ENCODE measurements around the gene SDK2.

The SDK2 gene

DNA sequence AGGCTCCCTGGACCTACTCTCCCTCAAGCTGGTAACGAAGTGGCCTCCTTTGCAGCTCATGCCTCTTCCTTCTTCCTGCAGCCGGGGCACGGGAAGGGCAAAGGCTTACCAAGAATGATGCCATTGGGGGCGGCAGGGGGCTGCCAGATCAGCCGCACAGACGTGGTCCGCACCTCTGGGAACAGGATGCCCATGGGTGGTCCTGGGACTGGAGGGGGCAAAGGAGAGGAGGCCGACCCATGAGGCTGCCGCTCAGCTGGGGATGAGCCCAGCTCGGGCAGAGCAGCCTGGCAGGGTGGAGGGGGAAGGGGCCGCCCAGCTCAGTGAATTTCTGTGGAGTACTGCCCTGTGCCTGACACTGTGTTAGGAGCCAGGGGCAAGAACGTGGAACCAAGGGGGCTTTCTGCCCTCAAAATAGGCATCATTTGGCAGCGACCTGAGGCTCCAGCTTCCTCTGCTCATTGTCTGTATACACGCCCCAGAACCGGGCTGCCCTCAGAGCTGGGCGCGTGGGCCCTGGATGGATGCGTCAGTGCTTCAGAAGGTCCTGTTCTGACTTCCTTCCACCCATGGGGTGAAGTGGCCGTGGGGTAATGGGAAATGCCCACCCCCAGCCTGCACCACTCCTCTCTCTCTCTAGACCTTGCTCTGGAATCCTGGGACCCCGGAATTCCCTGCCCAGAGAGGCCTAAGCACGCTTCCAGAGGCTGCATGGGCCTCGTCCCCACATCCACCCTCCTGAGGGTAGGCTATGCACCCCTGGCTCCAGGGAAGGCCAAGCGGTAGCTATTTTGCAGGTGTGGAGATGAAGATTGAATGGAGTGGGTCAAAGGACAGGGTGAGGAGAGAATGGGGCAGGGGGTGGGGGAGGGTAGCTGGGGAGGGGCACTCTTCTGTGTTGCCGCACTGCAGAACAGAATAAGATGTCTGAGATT, 252.6 kb downstream of the SDK2 start:
- TF ChIP-seq, protein P1, sequence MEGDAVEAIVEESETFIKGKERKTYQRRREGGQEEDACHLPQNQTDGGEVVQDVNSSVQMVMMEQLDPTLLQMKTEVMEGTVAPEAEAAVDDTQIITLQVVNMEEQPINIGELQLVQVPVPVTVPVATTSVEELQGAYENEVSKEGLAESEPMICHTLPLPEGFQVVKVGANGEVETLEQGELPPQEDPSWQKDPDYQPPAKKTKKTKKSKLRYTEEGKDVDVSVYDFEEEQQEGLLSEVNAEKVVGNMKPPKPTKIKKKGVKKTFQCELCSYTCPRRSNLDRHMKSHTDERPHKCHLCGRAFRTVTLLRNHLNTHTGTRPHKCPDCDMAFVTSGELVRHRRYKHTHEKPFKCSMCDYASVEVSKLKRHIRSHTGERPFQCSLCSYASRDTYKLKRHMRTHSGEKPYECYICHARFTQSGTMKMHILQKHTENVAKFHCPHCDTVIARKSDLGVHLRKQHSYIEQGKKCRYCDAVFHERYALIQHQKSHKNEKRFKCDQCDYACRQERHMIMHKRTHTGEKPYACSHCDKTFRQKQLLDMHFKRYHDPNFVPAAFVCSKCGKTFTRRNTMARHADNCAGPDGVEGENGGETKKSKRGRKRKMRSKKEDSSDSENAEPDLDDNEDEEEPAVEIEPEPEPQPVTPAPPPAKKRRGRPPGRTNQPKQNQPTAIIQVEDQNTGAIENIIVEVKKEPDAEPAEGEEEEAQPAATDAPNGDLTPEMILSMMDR (IDR thresholded peaks at IDR 0.05; ENCODE audit: borderline replicate concordance, insufficient read depth, low read depth, low read length), result no peak
- no peak overlapping the region for H3K4me3 ChIP-seq (ENCODE audit: low read depth, low read length)

DNA sequence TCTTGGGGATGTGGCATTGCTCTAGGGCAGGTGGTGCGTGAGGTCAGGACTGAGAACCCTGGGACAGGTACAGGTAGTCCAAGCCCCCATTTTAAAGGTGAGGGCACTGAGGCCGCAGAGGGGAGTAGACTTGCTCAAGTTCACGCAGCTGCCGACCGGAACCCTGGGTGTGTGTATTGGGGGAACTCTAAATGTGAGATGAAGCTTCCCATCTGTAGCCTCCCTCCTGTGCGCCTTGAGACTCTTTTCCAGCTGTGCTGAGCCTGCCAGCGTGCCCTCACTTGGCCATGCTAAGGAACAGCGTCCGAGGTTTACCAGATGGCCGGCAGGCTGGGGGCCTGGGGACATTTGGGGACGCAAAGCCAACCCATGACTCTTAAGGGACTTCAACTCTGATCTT, 253.4 kb downstream of the SDK2 start:
- TF ChIP-seq, protein P1 (IDR thresholded peaks at IDR 0.05; ENCODE audit: borderline replicate concordance, insufficient read depth, low read depth, low read length), result no peak

DNA sequence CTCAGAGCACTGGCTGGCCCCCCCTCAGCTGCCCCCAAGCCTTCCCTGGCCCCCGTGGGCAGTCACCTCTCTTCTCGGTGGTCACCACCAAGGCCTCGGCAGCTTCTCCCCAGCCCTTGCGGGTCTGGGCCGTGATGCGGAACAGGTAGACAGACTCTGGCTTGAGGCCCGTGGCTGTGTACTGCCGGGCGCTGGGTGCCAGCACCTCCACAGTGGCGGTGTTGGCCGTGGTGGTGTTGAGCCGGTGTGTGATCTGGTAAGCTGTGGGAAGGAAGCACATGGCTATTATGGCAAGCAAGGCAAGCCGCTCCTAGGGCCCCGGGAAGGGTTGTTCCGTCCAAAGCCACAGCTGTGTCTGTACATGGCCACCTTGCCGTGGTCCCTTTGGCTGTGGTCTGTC, 254.0 kb downstream of the SDK2 start:
- H3K4me3 ChIP-seq (ENCODE audit: low read depth, low read length), result no peak overlapping the region
- TF ChIP-seq, protein P1 (IDR thresholded peaks at IDR 0.05; ENCODE audit: borderline replicate concordance, insufficient read depth, low read depth, low read length), result no peak

More for the DNA sequence above, 253.4 kb downstream of the SDK2 start:
- no peak overlapping the region for H3K4me3 ChIP-seq (ENCODE audit: low read depth, low read length)

DNA sequence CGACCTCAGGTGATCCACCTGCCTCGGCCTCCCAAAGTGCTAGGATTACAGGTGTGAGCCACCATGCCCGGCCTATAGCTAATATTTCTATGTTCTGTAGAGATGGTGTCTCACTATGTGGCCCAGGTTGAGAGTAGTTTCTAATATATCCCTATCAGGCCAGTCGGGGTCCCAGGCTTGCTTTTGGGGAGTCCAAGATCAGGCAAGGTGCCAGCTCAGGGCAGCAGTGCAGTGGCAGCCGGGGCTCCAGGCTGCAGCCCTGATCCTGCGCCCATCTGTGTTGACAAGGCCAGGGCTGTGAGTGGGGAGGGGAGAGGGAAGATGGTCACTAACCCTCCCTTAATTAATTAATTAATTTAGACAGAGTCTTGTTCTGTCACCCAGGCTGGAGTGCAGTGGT, 254.8 kb downstream of the SDK2 start:
- H3K4me3 ChIP-seq (ENCODE audit: low read depth, low read length), result no peak overlapping the region
- TF ChIP-seq, protein P1 (IDR thresholded peaks at IDR 0.05; ENCODE audit: borderline replicate concordance, insufficient read depth, low read depth, low read length), result no peak

- TF ChIP-seq, protein P1 (IDR thresholded peaks at IDR 0.05; ENCODE audit: borderline replicate concordance, insufficient read depth, low read depth, low read length), result no peak
- no peak overlapping the region for H3K4me3 ChIP-seq (ENCODE audit: low read depth, low read length)
These were observed 255.7 kb downstream of the SDK2 start for GRCh38 chr17:73388578-73388905.

DNA sequence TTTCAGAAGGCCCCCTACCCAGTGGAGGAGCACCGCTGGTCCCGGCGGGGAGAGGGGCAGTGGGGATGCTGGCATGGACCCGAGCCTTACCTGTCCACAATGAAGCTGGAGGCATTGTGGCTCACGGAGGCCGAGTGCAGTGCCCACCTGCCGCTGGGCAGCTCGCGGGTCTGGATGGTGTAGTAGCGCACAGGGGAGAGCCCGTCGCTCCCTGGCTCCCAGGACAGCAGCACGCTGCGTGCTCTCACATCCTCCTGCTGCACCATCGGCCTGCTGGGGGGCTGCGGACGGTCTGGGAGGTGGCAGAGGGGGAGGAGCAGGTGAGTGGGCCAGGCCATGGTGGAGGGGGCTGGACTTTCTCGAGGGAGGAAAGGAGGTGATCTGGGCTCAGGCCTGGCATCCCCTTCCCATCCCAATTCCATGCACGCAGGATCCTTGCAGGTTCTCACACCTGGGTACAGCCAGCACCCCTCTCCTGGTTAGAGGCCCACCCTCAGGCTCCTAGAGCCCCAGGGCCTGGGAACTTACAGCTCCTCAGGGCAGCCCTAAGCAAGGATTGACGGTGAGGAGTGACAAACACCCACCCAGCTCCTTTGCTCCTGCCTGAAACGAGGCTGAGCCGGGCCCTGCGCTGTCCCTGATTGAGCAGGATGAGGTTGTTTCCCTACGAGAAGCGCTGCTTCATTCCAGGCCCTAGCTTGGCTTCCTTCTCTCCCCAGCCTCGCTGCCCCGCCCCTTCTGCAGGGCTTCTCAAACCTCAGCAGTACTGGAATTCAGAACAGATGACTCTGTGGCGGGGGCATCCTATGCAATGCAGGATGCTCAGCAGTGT, 256.3 kb downstream of the SDK2 start:
- no peak overlapping the region for H3K4me3 ChIP-seq (ENCODE audit: low read depth, low read length)
- TF ChIP-seq, protein P1 (IDR thresholded peaks at IDR 0.05; ENCODE audit: borderline replicate concordance, insufficient read depth, low read depth, low read length), result no peak

Data from GM12875 (cell line).